Stimulated activated naive CD8-positive, alpha-beta T cell treated with anti-CD3 and anti-CD28 coated beads, Interleukin-15, Interleukin-2, amounts not matched to agents 100 ng/mL and 50 ng/mL, for 24 hours (primary cell): Measurements from ENCODE around the gene ZNF333.

Experiments
- H3K27ac Mint-ChIP-seq: one replicate; pipeline ENCODE4 v1.8.0; 2021; ENCODE audit warnings: mild to moderate bottlenecking, mixed read lengths
- H3K27me3 Mint-ChIP-seq: one replicate; pipeline ENCODE4 v1.8.0; 2021; ENCODE audit warnings: mixed read lengths
- H3K36me3 Mint-ChIP-seq: one replicate; pipeline ENCODE4 v1.8.0; 2021; ENCODE audit warnings: low read depth, mixed read lengths
- H3K4me1 Mint-ChIP-seq: one replicate; pipeline ENCODE4 v1.8.0; 2021; ENCODE audit warnings: low read depth, mixed read lengths
- H3K4me3 Mint-ChIP-seq: one replicate; pipeline ENCODE4 v1.8.0; 2021; ENCODE audit warnings: mild to moderate bottlenecking, mixed read lengths
- H3K9me3 Mint-ChIP-seq: one replicate; pipeline ENCODE4 v1.8.0; 2021; ENCODE audit warnings: mixed read lengths

The ZNF333 gene

GRCh38 chr19:14782626-14783409 is 93.0 kb downstream of the ZNF333 start:
- H3K27me3 Mint-ChIP-seq = peaks cover 18% of the 10 kb centered on the region
- no peaks in the 10 kb centered on the region for H3K36me3 Mint-ChIP-seq
- no peak overlapping the region for H3K27ac Mint-ChIP-seq
- H3K9me3 Mint-ChIP-seq = no peaks in the 10 kb centered on the region
- H3K4me1 Mint-ChIP-seq = peaks cover 40% of the 10 kb centered on the region
- H3K4me3 Mint-ChIP-seq = no peak overlapping the region
